ENCODE data around the gene HSD17B8. TPM values are rescaled to one million over a fixed set of nuclear protein-coding genes. Genes with fewer than 3 reads are reported as not detected.

The HSD17B8 gene
- total and polyA plus RNA-seq, 7 experiments from 2014 or later = 9.7 to 67.0 (median 19.2) TPM

DNA sequence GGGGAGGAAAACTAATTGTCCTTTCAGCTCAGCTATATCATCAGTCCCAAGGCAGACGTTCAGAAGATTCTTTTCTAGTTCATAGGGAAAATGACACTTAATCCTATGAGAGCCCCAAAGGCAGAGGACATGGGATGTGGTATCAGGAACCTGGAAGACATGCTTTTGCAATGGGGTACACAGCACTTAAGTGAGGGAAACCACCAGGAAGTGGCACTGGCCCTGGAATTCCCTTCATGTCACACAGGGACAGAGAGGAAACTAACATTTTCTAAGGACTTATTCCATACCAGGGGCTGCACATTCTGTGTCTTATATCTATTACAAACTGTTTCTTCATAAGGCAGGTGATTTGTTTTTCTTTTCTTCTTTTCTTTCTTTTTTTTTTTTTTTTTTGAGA lies 39.0 kb downstream of the HSD17B8 start:
- no peaks in the 10 kb centered on the region for H3K27me3 ChIP-seq (ENCODE audit: control insufficient read depth in 2 of 2, insufficient read depth in 2 of 2, low read length in 2 of 2)
- Mint-ChIP-seq H3K4me3 (no peak overlapping the region), H3K27ac (peak overlapping the region in 1 of 9 donors; percentile 73), H3K27me3 (peaks cover 0 to 29% (median 5%) of the 10 kb centered on the region in 5 donors), H3K9me3 (no peaks in the 10 kb centered on the region), H3K4me1 (peaks cover 7 to 14% (median 11%) of the 10 kb centered on the region in 7 donors), H3K36me3 (no peaks in the 10 kb centered on the region)
- no peak for DNase-seq
- no peak overlapping the region for H3K27ac ChIP-seq (ENCODE audit: low read depth, low read length)
- no peak overlapping the region for H3K4me3 ChIP-seq (ENCODE audit: low read length)
- CTCF ChIA-PET = no interaction called here
- peaks cover 0 to 4% of the 10 kb centered on the region in 2 donors for H3K4me1 ChIP-seq (ENCODE audit: control insufficient read depth in 2 of 2, insufficient read depth in 2 of 2, low read length in 2 of 2)
- intact Hi-C loops (cut with micrococcal nuclease) = no loop called here
- no peaks in the 10 kb centered on the region for H3K36me3 ChIP-seq (ENCODE audit: control insufficient read depth in 2 of 3, insufficient read depth in 3 of 3, low read length in 3 of 3)
- ATAC-seq = no peak
- POLR2A ChIA-PET = interaction anchor here (0.9 kb wide), 2 partner anchors 9 to 84 kb away, joined by 3 read pairs; no protein-coding TSS in a partner anchor
- no peaks in the 10 kb centered on the region for H3K9me3 ChIP-seq (ENCODE audit: control insufficient read depth in 2 of 3, low read length in 3 of 3)

DNA sequence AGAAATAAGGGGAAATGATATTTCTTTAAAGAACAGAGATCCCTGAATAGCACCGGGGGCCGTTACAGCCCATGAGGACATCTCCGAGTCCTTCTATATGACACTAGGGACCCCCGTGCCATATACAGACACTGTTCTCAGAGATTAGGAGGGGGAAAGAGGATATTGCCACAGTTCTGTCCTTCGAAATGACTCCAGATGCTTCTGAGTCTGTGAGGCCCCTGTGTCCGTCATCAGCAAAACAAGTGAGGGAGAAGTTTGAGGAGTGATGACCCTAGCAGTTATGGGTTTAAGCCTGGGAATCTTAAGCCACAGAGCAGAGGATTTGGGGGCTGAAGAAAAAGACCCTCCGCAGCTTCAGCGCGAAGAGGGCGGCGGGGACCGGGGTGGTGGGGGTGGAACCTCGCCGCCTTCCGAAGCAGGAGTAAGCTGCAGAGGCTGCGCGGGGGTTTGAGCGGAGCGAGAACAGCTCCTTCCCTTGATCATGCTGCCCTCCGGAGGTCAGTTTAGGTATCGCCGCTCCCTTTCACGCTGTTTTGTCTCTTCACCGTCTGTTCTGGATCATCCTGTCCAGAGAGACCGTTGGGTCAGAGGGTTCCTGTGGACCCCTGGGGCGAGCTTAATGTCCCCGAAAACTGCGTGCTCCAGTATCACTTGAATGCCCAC lies 43.7 kb downstream of the HSD17B8 start:
- H3K4me1 ChIP-seq (ENCODE audit: control insufficient read depth in 2 of 2, insufficient read depth in 2 of 2, low read length in 2 of 2) = peaks cover 11 to 15% of the 10 kb centered on the region in 2 donors
- peak overlapping the region; percentile 96 for H3K27ac ChIP-seq (ENCODE audit: low read depth, low read length)
- no peaks in the 10 kb centered on the region for H3K9me3 Mint-ChIP-seq
- peaks cover 0 to 5% (median 0%) of the 10 kb centered on the region in 3 experiments for H3K36me3 ChIP-seq (ENCODE audit: control insufficient read depth in 2 of 3, insufficient read depth in 3 of 3, low read length in 3 of 3)
- ATAC-seq = peak; percentile 60
- peaks cover 0 to 9% (median 0%) of the 10 kb centered on the region in 5 donors for H3K27me3 Mint-ChIP-seq
- DNase-seq = peak; percentile 79 to 92 (median 88)
- H3K4me1 Mint-ChIP-seq = peaks cover 26 to 43% (median 35%) of the 10 kb centered on the region in 7 donors
- peak overlapping the region; percentile 82 to 98 (median 94) for H3K27ac Mint-ChIP-seq
- peak overlapping the region; percentile 81 to 94 (median 90) for H3K4me3 Mint-ChIP-seq
- peak overlapping the region; percentile 81 for H3K4me3 ChIP-seq (ENCODE audit: low read length)
- ChIA-PET CTCF (interaction anchor here (0.6 to 5.3 kb wide), 22 partner anchors 13 to 1445 kb away, joined by 3 to 73 read pairs (median 6); partner anchors contain the start of genes B3GALT4, RGL2, RING1 and RPS18), POLR2A (interaction anchor here (0.5 to 6.5 kb wide), 31 partner anchors 10 to 394 kb away, joined by 3 to 101 read pairs (median 5); partner anchors contain the start of genes B3GALT4, HSD17B8, PFDN6 and PSMB9)
- peaks cover 4 to 16% (median 10%) of the 10 kb centered on the region in 5 donors for H3K36me3 Mint-ChIP-seq
- intact Hi-C loops (cut with micrococcal nuclease) = loop anchor here (1.0 to 5.0 kb wide), 8 partner anchors 40 to 403 kb away; partner anchors contain the start of genes PSMB8 (in 2 of the 2), HLA-DPA1 (in 1 of the 2) and RING1 (in 1 of the 2)
- no peaks in the 10 kb centered on the region for H3K9me3 ChIP-seq (ENCODE audit: control insufficient read depth in 2 of 3, low read length in 3 of 3)
- H3K27me3 ChIP-seq (ENCODE audit: control insufficient read depth in 2 of 2, insufficient read depth in 2 of 2, low read length in 2 of 2) = no peaks in the 10 kb centered on the region

DNA sequence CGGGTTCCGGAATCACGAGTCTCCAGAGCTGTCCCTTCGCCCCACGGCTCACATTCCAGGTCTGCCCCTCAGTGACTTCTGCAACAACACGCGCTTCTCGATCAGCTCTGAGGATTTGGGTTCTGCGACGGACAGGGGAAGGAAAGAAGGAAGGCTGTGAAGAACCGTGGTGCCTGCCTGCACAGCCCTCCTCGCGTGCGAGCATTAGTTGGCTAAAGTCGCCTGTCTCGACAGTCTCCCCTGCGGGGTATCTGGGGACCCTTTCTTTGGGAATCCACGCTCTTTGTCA lies 44.1 kb downstream of the HSD17B8 start:
- ATAC-seq (peak; percentile 18), DNase-seq (peak in 1 of 9 donors; percentile 47)
- H3K4me3 Mint-ChIP-seq = peak overlapping the region; percentile 81 to 94 (median 90)
- peaks cover 0 to 5% (median 0%) of the 10 kb centered on the region in 5 donors for H3K27me3 Mint-ChIP-seq
- ChIA-PET POLR2A (interaction anchor here (0.5 to 6.5 kb wide), 32 partner anchors 10 to 395 kb away, joined by 3 to 101 read pairs (median 5); partner anchors contain the start of genes B3GALT4, HSD17B8, PFDN6 and PSMB9), CTCF (interaction anchor here (0.7 to 5.3 kb wide), 22 partner anchors 13 to 903 kb away, joined by 3 to 73 read pairs (median 6); partner anchors contain the start of genes B3GALT4, RGL2, RING1 and RPS18)
- no peaks in the 10 kb centered on the region for H3K9me3 Mint-ChIP-seq
- peaks cover 4 to 16% (median 10%) of the 10 kb centered on the region in 5 donors for H3K36me3 Mint-ChIP-seq
- peaks cover 11 to 15% of the 10 kb centered on the region in 2 donors for H3K4me1 ChIP-seq (ENCODE audit: control insufficient read depth in 2 of 2, insufficient read depth in 2 of 2, low read length in 2 of 2)
- no peaks in the 10 kb centered on the region for H3K27me3 ChIP-seq (ENCODE audit: control insufficient read depth in 2 of 2, insufficient read depth in 2 of 2, low read length in 2 of 2)
- H3K4me3 ChIP-seq (ENCODE audit: low read length) = peak overlapping the region; percentile 81
- intact Hi-C loops (cut with micrococcal nuclease) = loop anchor here (1.0 to 5.0 kb wide), 8 partner anchors 40 to 404 kb away; partner anchors contain the start of genes PSMB8 (in 2 of the 2), HLA-DPA1 (in 1 of the 2) and RING1 (in 1 of the 2)
- H3K36me3 ChIP-seq (ENCODE audit: control insufficient read depth in 2 of 3, insufficient read depth in 3 of 3, low read length in 3 of 3) = peaks cover 0 to 5% (median 0%) of the 10 kb centered on the region in 3 experiments
- peak overlapping the region; percentile 82 to 98 (median 94) for H3K27ac Mint-ChIP-seq
- H3K27ac ChIP-seq (ENCODE audit: low read depth, low read length) = peak overlapping the region; percentile 96
- peaks cover 26 to 43% (median 35%) of the 10 kb centered on the region in 7 donors for H3K4me1 Mint-ChIP-seq
- no peaks in the 10 kb centered on the region for H3K9me3 ChIP-seq (ENCODE audit: control insufficient read depth in 2 of 3, low read length in 3 of 3)

DNA sequence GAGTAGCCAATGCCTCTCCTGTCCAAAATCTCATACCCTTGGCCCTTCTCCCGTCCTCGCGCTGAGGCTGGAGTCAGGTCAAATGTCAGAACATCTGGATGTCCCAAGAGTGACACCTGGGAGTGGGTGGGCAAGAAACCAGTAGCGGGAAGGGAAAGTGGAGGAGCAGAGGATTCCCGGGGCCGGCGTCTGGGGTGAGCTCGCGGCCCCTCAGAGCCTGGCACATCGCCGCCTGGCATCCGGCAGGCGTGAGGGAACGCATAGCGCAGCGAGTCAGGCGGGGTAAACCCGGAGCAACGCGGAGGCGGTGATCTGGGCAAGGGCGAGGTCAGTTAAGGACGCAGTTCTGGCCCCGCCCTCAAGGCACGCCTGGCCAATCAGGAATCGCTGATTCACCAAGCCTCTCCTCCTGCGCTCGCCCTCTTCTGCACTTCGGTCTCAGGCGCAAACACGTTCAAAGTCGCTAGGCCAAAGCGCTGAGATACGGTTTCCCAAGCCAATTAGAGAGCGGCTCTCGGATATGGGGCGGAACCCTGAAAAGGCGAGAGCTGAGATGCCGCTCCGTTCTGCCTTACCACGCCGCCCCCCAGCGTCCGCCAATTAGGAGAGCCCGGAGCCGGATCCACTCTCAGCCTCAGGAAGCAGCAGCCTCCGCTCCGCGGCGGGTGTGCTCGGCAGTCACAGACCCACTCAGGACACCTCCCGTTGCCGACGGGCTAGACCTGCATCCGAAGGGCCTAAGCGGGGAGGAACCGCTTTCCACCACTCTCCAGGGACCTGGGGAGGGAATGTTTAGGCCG lies 44.7 kb downstream of the HSD17B8 start:
- no peaks in the 10 kb centered on the region for H3K9me3 ChIP-seq (ENCODE audit: control insufficient read depth in 2 of 3, low read length in 3 of 3)
- H3K36me3 ChIP-seq (ENCODE audit: control insufficient read depth in 2 of 3, insufficient read depth in 3 of 3, low read length in 3 of 3) = peaks cover 0 to 5% (median 0%) of the 10 kb centered on the region in 3 experiments
- H3K4me1 Mint-ChIP-seq = peaks cover 26 to 43% (median 35%) of the 10 kb centered on the region in 7 donors
- H3K4me3 ChIP-seq (ENCODE audit: low read length) = peak overlapping the region; percentile 81
- peak; percentile 79 to 97 (median 94) for DNase-seq
- peaks cover 4 to 16% (median 10%) of the 10 kb centered on the region in 5 donors for H3K36me3 Mint-ChIP-seq
- peaks cover 0 to 4% (median 0%) of the 10 kb centered on the region in 5 donors for H3K27me3 Mint-ChIP-seq
- ChIA-PET POLR2A (interaction anchor here (0.6 to 6.5 kb wide), 34 partner anchors 11 to 395 kb away, joined by 3 to 101 read pairs (median 5); partner anchors contain the start of genes B3GALT4, HSD17B8, PFDN6 and PSMB9), CTCF (interaction anchor here (0.7 to 5.3 kb wide), 23 partner anchors 14 to 903 kb away, joined by 3 to 73 read pairs (median 5); partner anchors contain the start of genes B3GALT4, RGL2, RING1 and RPS18)
- H3K9me3 Mint-ChIP-seq = no peaks in the 10 kb centered on the region
- peak overlapping the region; percentile 82 to 98 (median 94) for H3K27ac Mint-ChIP-seq
- H3K27me3 ChIP-seq (ENCODE audit: control insufficient read depth in 2 of 2, insufficient read depth in 2 of 2, low read length in 2 of 2) = no peaks in the 10 kb centered on the region
- peak overlapping the region; percentile 81 to 94 (median 90) for H3K4me3 Mint-ChIP-seq
- ATAC-seq = peak; percentile 91
- H3K4me1 ChIP-seq (ENCODE audit: control insufficient read depth in 2 of 2, insufficient read depth in 2 of 2, low read length in 2 of 2) = peaks cover 11 to 15% of the 10 kb centered on the region in 2 donors
- peak overlapping the region; percentile 96 for H3K27ac ChIP-seq (ENCODE audit: low read depth, low read length)
- intact Hi-C loops (cut with micrococcal nuclease) = loop anchor here (1.0 to 5.0 kb wide), 20 partner anchors 22 to 404 kb away; partner anchors contain the start of genes PSMB8 (in 2 of the 2), RING1 (in 2 of the 2), RXRB (in 2 of the 2) and SLC39A7 (in 2 of the 2)

- DNase-seq (no peak), ATAC-seq (no peak)
- peak overlapping the region; percentile 81 to 94 (median 90) for H3K4me3 Mint-ChIP-seq
Measured at GRCh38 chr6:33249732-33250630, 45.5 kb downstream of the HSD17B8 start.

More at GRCh38 chr6:33249732-33250630, 45.5 kb downstream of the HSD17B8 start:
- Histone ChIP-seq H3K9me3 (ENCODE audit: control insufficient read depth in 2 of 3, low read length in 3 of 3) (no peaks in the 10 kb centered on the region), H3K27me3 (ENCODE audit: control insufficient read depth in 2 of 2, insufficient read depth in 2 of 2, low read length in 2 of 2) (no peaks in the 10 kb centered on the region), H3K4me3 (ENCODE audit: low read length) (peak overlapping the region; percentile 81), H3K4me1 (ENCODE audit: control insufficient read depth in 2 of 2, insufficient read depth in 2 of 2, low read length in 2 of 2) (peaks cover 11 to 15% of the 10 kb centered on the region in 2 donors), H3K36me3 (ENCODE audit: control insufficient read depth in 2 of 3, insufficient read depth in 3 of 3, low read length in 3 of 3) (peaks cover 0 to 5% (median 0%) of the 10 kb centered on the region in 3 experiments), H3K27ac (ENCODE audit: low read depth, low read length) (peak overlapping the region; percentile 96)
- Mint-ChIP-seq H3K27me3 (peaks cover 0 to 4% (median 0%) of the 10 kb centered on the region in 5 donors), H3K9me3 (no peaks in the 10 kb centered on the region), H3K27ac (peak overlapping the region; percentile 82 to 98 (median 94)), H3K36me3 (peaks cover 4 to 16% (median 10%) of the 10 kb centered on the region in 5 donors), H3K4me1 (peaks cover 26 to 43% (median 35%) of the 10 kb centered on the region in 7 donors)
- ChIA-PET POLR2A (interaction anchor here (0.7 to 6.5 kb wide), 21 partner anchors 9 to 329 kb away, joined by 3 to 101 read pairs (median 11); partner anchors contain the start of genes B3GALT4, HSD17B8, RING1 and RPS18), CTCF (interaction anchor here (0.9 to 5.3 kb wide), 8 partner anchors 13 to 181 kb away, joined by 3 to 73 read pairs (median 10); partner anchors contain the start of genes RGL2, RING1, RPS18 and VPS52)
- intact Hi-C loops (cut with micrococcal nuclease) = loop anchor here (1.0 to 5.0 kb wide), 17 partner anchors 21 to 405 kb away; partner anchors contain the start of genes PSMB8 (in 2 of the 2), RXRB (in 2 of the 2), SLC39A7 (in 2 of the 2) and VPS52 (in 2 of the 2)

All from naive thymus-derived CD4-positive, alpha-beta T cell (primary cell).